Pancreas (tissue), 10 donors: ENCODE measurements around the gene ZFAND6. TPM values are rescaled to one million over a fixed set of nuclear protein-coding genes. Genes with fewer than 3 reads are reported as not detected.
"Not testable (repeated sequence)": the region's sequence is repeated elsewhere in the genome, so short reads cannot be mapped to it uniquely, and the experiment has no call there.

Experiments
- ATAC-seq, 4 donors: fragments of 200-7000 bp; cut with Tn5 transposase; one replicate each; pipeline versions ENCODE4 v1.8.0 to v1.9.1; 2020; ENCODE audit warnings: mild to moderate bottlenecking in 4 of 4, moderate library complexity in 4 of 4
- DNase-seq, 6 donors: peaks; one replicate each; pipeline ENCODE4 v3.0.0-alpha.2; 2020
- FAIRE-seq: peaks from 2 replicates; lab custom pipeline; 2012; peaks lifted over from hg19 to GRCh38; lab: Jason Lieb, UNC
- H3K27ac ChIP-seq, 4 donors: fragments of 200-600 bp; sonication (generic); 1 replicate in 3 of 4; 2 replicates in 1 of 4; pipeline versions ENCODE4 v1.5.0 to v1.8.0; 2020
- H3K27me3 ChIP-seq, 4 donors: fragments of 200-600 bp; one replicate each; pipeline ENCODE4 v1.8.0; 2021
- H3K36me3 ChIP-seq, 3 donors: fragments of 200-600 bp; sonication (generic) in 1 of 3; one replicate each; pipeline versions ENCODE4 v1.5.0 to v1.8.0; 2020 to 2021
- H3K4me1 ChIP-seq, 3 donors: fragments of 200-600 bp; one replicate each; pipeline ENCODE4 v1.8.0; 2021
- H3K4me3 ChIP-seq, 4 donors: fragments of 200-600 bp; sonication (generic) in 2 of 4; one replicate each; pipeline versions ENCODE4 v1.5.0 to v1.8.0; 2020 to 2021
- H3K9me3 ChIP-seq, 4 donors: fragments of 200-600 bp; one replicate each; pipeline ENCODE4 v1.8.0; 2021
- WGBS, 2 donors: extraction: QIAGEN DNeasy Blood & Tissue Kit; methylation state at CpG; one replicate each; pipeline ENCODE4 v1.1.7; 2013; 5-methylcytosine and 5-hydroxymethylcytosine counted together
- intact Hi-C, 3 donors: fragments of 100-400 bp; cut with DNase I; formaldehyde crosslinking; loops; one replicate each; pipeline versions ENCODE4 v1.11.1 to v1.14.2; 2022
- polyA plus RNA-seq, 2 donors: library from polyadenylated mRNA; stranded (reverse); fragments of 200-250 nt; gene quantifications; one replicate each; pipeline ENCODE4 v1.2.3, GENCODE V29; 2013
- total RNA-seq, 6 donors: library from RNA; stranded (reverse); fragmentation: NEBNext Ultra II Directional in 4 of 6; extraction: Animal tissue kit (Norgen Biotek cat#: 25700) in 4 of 6; gene quantifications; one replicate each; pipeline versions ENCODE4 v1.2.1 to v1.2.4, GENCODE V29; 2021 to 2023
- TF ChIP-seq, protein P1 (sequence below), 4 donors: fragments of 200-600 bp; sonication (generic) in 3 of 4; IDR thresholded peaks; one replicate each; pipeline versions ENCODE4 v1.5.0 to v1.8.0; 2021; ENCODE audit warnings: antibody characterized with exemption in 4 of 4
- donor health status: healthy with polysubstance abuse.
- donor health status: DM: no; HTN: no; CAD: no; lungs with moderate emphysema.
- donor health status: DM: no; HTN: no; CAD: no.
- donor health status: control.
- donor health status: control.
- donor health status: Bipolar disorder and iron deficiency.
- donor health status: DM: yes; HTN: yes; CAD: no.
- donor health status: DM: no; HTN: no; CAD: no.
- donor health status: DM: no; HTN: no; CAD: no.
- donor health status: DM: yes; HTN: yes; CAD: no.

ZFAND6 gene
- total and polyA plus RNA-seq, 8 donors, result 16.9 to 41.5 (median 19.1) TPM

DNA sequence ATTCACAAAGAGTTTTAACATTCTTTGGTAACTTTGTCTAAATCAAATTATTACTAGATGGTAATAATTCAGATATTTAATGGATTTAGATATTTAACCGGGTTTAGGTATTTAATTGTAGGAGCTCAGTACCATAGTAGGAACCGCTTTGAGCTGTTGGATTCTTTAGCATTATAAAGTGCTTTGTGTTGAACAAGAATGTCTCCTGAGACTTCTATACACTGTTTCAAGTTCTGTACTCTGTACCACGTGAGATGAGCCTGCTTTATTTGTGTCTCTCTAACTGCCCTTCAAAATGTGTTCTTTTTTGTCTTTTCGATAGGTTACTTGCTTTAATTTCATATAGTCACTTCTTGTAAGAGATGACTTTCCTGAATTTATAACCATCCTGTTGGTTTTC, 36.0 kb downstream of the ZFAND6 start:
- Histone ChIP-seq H3K27ac (no peak overlapping the region), H3K27me3 (no peaks in the 10 kb centered on the region), H3K36me3 (no peaks in the 10 kb centered on the region), H3K4me3 (no peak overlapping the region), H3K4me1 (peaks cover 15 to 28% (median 19%) of the 10 kb centered on the region in 3 donors), H3K9me3 (no peaks in the 10 kb centered on the region)
- 86 to 90% methylated on average over 4 of the region's 4 CpGs for WGBS, 2 donors
- no peak for FAIRE-seq
- intact Hi-C loops, result no loop called here
- ATAC-seq, result no peak
- no peak for DNase-seq
- TF ChIP-seq, protein P1, sequence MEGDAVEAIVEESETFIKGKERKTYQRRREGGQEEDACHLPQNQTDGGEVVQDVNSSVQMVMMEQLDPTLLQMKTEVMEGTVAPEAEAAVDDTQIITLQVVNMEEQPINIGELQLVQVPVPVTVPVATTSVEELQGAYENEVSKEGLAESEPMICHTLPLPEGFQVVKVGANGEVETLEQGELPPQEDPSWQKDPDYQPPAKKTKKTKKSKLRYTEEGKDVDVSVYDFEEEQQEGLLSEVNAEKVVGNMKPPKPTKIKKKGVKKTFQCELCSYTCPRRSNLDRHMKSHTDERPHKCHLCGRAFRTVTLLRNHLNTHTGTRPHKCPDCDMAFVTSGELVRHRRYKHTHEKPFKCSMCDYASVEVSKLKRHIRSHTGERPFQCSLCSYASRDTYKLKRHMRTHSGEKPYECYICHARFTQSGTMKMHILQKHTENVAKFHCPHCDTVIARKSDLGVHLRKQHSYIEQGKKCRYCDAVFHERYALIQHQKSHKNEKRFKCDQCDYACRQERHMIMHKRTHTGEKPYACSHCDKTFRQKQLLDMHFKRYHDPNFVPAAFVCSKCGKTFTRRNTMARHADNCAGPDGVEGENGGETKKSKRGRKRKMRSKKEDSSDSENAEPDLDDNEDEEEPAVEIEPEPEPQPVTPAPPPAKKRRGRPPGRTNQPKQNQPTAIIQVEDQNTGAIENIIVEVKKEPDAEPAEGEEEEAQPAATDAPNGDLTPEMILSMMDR (IDR thresholded peaks at IDR 0.05), result no peak

DNA sequence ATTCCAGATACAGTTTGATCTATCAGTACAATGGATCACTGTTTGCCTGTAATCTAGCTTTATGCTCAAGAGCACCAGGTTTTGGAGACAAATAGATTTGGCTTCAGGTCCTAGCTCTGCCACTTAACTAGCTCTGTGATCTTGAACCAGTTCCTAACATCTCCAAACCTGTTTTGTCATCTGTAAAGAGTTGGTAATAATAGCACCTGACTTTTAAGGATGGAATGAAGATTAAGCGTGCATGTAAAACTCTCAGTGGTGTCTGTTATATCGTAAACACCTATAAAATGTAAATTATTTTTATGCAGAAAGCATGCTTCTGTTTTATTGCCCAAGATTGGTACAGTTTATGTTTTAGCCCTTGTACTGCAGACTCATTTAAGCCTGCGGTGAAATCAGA, 36.5 kb downstream of the ZFAND6 start:
- H3K27ac ChIP-seq, result no peak overlapping the region
- peaks cover 15 to 28% (median 19%) of the 10 kb centered on the region in 3 donors for H3K4me1 ChIP-seq
- no peak for DNase-seq
- H3K9me3 ChIP-seq, result no peaks in the 10 kb centered on the region
- 71 to 76% methylated on average over 3 of the region's 3 CpGs for WGBS, 2 donors
- intact Hi-C loops, result no loop called here
- FAIRE-seq, result no peak
- H3K27me3 ChIP-seq, result no peaks in the 10 kb centered on the region
- H3K4me3 ChIP-seq, result no peak overlapping the region
- H3K36me3 ChIP-seq, result no peaks in the 10 kb centered on the region
- no peak for ATAC-seq
- TF ChIP-seq, protein P1 (IDR thresholded peaks at IDR 0.05), result no peak

DNA sequence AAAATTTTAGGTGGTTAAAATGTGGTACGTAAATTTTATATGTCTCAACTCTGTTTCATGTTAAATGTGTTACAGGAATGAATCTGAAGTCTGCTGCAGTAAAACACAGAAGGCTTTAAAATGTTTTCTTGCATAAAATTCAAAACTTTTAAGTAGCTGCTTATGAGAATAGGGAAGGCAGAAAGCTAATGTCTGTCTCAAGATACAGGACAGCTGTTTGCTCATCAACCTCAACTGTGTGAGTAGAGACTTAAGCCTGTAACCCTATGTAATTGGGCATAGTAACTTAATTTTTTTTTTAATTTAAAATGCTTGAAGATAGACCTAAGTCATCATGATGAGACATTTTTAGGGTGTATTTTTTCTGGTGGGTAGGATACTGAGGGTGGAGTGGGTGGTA, 38.9 kb downstream of the ZFAND6 start:
- H3K4me1 ChIP-seq, result peaks cover 15 to 28% (median 19%) of the 10 kb centered on the region in 3 donors

DNA sequence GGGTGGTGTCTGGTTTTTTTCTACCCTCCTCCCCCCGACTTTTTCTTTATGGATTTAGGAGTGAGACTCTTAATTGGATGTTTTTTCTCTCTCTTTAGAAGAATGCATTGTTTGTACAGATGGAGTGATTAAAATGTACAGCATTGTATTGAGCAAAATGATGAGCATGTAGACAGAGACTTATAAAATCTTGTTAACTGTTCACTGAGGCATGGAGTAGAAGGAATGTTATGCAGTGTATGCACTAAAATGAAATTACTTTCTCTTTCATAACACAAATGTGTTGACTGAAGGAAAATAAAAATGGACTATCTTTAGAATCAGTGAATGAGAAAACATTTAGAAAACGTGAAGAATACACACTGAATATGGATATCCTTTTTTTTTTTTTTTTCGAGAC, 39.8 kb downstream of the ZFAND6 start:
- FAIRE-seq (no peak), ATAC-seq (no peak), DNase-seq (no peak)
- no peaks in the 10 kb centered on the region for H3K9me3 ChIP-seq
- H3K4me1 ChIP-seq, result peaks cover 12 to 22% (median 13%) of the 10 kb centered on the region in 3 donors
- intact Hi-C loops, result no loop called here
- H3K4me3 ChIP-seq, result no peak overlapping the region
- no peak overlapping the region for H3K27ac ChIP-seq
- no peaks in the 10 kb centered on the region for H3K27me3 ChIP-seq
- H3K36me3 ChIP-seq, result no peaks in the 10 kb centered on the region
- 71 to 86% methylated on average over 3 of the region's 3 CpGs for WGBS, 2 donors
- TF ChIP-seq, protein P1 (IDR thresholded peaks at IDR 0.05), result no peak

More for the DNA sequence above, 38.9 kb downstream of the ZFAND6 start:
- no peak overlapping the region for H3K4me3 ChIP-seq
- ATAC-seq, result no peak
- no peak for DNase-seq
- WGBS, 2 donors, result 96 to 97% methylated on average over 1 of the region's 1 CpG
- TF ChIP-seq, protein P1 (IDR thresholded peaks at IDR 0.05), result no peak
- H3K36me3 ChIP-seq, result no peaks in the 10 kb centered on the region
- no peak overlapping the region for H3K27ac ChIP-seq
- no peaks in the 10 kb centered on the region for H3K9me3 ChIP-seq
- no peaks in the 10 kb centered on the region for H3K27me3 ChIP-seq
- intact Hi-C loops, result no loop called here
- FAIRE-seq, result no peak

DNA sequence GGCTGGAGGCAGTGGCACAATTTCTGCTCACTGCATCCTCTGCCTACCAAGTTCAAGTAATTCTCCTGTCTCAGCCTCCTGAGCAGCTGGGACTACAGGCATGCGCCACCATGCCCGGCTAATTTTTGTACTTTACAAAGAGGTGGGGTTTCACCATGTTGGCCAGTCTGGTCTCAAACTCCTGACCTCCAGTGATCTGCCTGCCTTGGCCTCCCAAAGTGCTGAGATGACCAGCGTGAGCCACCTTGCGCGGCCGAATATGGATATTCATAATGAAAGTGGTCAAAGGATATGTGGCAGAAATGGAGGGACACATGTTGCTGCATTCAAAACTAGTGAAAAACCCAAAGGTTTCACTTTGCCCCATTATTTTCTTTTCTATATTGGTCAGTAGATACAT, 40.2 kb downstream of the ZFAND6 start:
- H3K27ac ChIP-seq, intact Hi-C loops, ATAC-seq: not testable (repeated sequence)

More for the DNA sequence above, 40.2 kb downstream of the ZFAND6 start:
- not testable (repeated sequence) for H3K9me3 ChIP-seq, FAIRE-seq, DNase-seq, H3K27me3 ChIP-seq, H3K36me3 ChIP-seq, H3K4me3 ChIP-seq
- peaks cover 9 to 17% (median 10%) of the 10 kb centered on the region in 3 donors for H3K4me1 ChIP-seq
- WGBS, 2 donors, result 95 to 97% methylated on average over 6 of the region's 6 CpGs
